HG03139 (cell line): Measurements from ENCODE around the gene FRY.

Experiments
- ATAC-seq: cut with Tn5 transposase; IDR thresholded peaks from one replicate; pipeline ENCODE4 v1.9.1; 2021; ENCODE audit not compliant: unreplicated experiment

The FRY gene

DNA sequence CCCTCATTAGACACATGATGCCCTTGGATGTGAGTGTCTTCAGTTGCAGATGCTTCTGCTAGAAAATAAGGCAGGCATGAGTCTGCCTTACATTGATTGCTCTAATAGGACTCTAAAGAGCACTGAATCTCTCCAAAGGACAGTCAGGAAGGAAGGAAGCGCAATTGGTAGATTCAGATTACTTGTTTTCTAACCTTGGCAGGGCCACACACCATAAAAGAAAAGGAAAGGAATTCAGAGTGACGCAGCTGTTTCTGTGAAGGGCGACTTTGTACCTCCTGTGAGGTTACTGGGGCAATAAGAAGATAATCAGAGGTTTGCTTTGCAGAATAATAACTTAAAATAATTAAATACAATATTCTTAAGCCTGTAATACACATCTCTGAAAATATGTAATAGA, 48.0 kb downstream of the FRY start:
- ATAC-seq = no peak

DNA sequence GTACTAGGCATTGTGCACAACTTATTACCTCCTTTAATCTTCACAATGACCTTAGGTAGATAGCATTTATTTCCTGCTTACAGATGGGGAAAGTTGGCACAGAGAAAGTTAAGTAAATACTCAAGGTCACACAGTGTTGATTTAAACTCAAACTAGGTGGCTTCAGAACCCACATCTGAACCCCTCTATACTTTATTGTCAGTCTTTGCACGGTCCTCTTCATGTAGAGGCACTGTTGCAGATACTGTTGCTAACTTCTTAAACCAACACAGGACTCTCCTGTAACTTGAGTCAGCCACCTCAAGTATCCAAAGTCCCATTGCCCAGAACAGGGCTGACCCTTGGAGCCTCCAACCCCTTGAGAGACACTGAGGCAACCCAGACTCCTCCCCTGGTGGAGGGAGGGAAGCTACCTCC, 48.8 kb downstream of the FRY start:
- no peak for ATAC-seq

DNA sequence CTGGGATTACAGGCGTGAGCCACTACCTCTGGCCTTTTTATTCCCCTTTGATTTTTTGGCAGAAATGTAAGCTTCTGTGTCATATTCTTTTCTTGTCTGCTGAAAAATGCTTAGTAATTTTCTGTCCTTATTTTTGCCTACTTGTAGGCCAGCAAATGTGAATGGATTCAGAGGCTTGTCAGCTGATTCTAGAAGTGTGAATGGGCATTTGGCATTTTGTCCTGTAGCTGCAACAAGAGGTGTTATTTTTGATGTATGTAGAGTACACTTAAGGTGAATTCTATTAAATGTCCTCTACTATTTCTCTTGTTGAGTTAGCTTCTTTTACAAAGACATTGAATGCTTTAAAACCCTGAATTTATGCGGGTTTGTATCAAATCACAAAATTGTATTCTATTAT, 50.0 kb downstream of the FRY start:
- ATAC-seq = no peak

DNA sequence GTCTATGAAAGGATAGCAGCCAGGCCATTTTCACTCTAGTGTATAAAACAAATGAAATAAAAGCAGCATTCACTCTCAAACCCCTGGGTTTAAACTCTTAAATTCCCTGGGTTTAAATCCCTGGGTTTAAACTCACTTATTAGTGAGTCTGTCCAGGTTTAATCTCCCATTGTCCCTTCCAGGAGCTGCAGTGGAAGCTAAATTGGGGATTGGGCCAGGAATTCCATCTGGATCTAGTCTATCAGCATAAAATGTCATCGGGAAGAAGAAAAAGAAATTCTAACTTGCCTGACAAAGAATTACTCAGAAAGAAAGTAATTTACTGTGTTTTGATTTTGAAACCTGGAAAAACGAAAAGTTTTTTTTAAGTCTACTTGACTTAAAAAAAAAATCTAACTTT, 54.8 kb downstream of the FRY start:
- no peak for ATAC-seq

DNA sequence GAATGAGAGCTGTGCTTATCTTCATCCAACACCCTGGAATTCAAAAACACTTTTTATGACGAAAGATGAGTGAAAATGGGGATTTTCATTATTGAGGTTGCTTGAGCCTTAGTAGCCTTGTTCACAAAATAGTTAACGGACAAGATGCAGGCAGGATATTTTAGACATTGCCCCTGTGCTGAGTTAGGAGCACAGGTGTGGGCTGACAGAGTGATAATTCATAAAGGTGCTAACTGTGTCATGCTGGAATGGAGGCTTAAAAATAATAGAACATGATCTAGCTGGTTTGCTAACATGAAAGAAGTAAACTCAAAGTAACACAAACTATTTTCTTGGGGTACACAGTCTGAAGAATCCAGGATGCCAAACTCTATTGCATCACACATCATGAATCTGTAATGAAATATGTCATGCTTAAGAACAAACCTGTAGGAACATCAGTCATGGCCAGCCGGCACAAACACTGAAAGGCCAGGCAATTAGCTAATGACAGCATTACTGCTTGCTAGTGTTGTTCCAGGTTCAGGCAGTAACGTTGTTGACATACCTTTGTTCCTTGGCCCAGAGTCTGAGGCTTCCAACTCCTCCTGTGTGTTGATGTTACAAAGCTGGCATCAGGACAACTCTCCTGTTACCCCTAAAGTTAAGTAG, 55.3 kb downstream of the FRY start:
- ATAC-seq = no peak

DNA sequence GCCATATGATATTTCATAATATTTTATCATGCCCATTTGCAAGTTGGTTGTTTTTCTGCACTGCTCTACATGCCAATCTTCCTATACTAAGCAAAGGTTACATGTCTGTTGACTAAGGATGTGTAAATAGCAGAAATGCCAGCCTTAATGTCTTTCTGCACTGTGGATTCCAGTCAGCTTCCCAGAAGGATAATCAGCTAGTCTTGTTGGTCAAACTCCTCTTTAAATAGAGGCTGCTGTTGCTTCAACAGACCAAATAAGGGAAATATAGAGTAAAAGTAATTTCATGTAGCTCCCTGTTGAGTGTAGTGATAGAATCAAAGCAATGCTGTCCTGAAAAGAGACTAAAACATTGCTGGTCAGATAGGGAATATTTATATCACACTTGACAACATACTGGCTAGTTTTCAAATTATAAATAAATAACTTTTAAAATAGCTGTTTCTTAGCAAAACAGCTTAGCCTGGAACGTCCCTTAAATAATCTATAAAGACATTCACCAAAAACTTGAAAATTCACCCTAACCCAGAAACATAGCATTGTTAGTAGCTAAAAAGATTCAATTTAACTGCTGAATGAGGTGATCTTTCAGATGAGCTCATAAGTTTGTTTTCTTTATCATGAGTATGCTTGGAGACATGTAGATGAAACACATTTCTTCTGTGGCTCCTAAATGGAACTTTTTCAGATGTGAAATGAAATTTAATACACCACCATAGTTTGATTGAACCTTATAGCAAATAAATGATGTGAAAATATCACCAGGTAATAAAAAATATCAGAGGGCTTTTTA, 56.6 kb downstream of the FRY start:
- no peak for ATAC-seq

DNA sequence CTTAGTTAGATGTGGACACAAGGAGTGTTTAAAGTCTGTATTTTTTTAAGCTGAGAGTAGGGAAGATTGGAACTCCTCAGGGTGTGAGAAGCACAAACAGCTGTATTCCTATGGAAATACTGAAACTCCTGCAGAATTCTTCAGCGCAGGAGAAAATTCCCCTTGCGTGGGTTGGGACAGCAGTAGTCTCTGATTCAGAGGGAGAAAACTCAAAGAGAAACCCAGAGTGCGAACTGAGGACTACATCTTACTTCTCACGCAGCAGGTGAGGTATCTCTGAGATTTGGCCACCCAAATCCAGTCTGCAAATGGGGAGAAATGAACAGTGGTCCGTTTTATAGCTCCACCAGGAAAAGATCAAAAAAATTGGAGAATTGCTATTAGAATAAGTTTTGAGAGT, 60.9 kb downstream of the FRY start:
- ATAC-seq = no peak

DNA sequence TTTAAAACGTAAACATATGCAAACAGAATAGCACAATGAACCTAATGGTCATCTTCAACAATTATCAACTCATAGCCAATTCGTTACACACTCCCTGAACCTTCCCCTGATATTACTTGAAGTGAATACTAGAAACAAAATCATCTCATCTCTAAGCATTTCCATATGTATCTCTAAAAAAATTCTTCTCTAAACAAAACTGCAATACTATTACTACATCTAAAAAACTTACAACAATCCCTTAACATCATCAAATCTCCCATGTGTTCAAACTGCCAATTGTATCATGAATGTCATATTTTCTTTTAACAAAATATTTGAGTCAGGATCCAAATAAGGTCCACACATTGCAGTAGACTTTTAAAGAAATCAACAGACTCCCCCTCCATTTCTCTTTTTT, 61.4 kb downstream of the FRY start:
- no peak for ATAC-seq

DNA sequence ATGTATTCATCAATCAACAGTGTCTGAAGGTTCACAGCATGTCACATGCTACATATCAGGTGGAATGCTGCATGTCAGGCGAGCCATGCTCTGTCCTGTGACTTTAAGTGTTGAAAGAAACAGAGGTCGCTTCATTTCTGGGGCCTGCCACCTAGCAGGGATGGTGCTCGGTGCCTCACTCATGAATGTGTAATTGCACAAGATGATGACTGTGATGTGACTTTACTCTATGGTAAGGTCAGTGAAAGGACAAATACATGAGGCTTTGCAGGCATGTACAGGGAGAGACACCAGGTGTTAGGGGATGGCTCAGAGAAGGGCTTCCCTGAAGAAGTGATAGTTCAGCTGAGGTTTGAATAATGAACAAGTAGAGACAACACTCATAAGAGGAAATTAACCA, 66.7 kb downstream of the FRY start:
- no peak for ATAC-seq

DNA sequence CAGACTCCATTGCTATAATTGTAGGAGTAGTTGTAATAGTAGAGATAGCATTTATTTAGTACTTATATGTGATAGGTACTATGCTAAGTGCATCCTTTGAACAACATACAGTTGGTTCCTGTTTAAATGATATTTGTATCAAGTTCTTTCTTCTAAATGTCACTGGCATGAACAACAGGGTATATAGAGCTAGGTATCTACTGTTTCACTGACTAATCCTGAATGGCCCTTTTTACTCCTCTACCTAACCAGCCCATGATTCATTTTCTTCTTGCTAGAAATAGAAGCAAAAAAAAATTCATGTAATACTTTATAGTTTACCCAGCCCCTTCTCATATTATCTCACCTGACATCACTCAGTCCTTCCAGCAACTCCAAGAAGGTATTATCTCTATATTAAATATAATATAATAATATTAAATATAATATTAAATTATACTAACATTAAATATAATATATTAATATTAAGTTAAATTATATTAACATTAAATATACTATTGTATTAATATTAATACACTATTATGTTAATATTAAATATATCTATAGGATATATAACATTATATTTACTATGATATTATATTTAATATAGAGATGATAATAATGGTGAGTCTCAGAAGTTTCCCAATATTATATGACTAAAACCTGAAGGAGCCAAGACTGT, 74.2 kb downstream of the FRY start:
- ATAC-seq = no peak

DNA sequence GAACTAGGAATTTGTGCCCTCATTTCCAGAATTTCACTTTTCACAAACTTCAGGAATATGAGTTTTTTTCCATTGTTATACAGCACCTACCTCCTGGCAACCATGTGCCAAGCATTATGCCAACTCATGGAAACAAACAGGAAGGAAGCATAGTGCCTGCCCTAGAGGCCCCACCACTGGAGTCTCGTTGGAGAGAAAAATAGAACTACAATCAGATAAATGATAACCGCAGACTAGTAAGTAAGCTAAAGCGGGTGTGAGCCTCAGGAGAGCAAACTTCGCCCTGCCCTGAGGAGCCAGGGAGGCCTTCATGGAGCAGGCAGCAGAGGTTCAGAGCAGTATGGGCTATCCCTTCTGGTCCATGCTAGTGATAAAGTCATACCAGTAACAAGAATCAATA, 75.9 kb downstream of the FRY start:
- no peak for ATAC-seq

DNA sequence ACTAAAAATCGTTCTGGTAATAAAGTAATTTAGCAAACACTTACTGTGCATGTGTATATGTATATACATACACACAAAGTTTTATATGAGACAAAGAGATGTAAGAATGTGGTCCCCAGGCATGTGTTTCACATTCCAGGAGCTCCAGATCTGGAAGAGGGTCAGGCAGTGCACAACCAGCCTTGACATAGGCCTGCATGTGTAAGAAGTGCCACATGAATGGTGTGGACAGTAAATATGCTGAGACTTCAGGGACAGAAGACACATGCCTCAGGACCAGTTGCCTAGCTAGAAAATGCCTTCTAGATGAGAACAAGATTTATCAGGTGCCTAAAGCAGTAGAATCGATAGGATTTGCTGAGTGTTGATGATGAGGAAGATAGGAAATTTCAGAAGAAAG, 76.4 kb downstream of the FRY start:
- ATAC-seq = no peak

DNA sequence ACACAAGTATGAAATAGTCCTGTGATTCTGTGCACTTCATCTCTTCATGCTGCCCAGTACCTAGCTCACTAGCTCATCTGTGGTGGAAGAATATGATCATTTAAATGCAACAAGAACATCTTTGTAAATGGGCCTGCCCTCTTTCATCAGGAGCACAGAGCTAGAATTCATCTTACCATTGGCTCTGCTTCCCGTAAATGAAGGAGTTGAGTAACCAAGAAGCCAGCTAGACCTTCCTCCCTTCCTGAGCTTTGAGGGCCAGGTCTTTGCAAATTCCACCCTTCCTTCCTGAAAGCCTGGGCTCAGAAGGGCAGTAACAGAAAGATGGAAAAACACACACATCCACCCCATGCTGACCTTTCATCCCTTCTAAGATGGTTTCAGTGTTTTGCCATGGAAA, 82.0 kb downstream of the FRY start:
- ATAC-seq = no peak

DNA sequence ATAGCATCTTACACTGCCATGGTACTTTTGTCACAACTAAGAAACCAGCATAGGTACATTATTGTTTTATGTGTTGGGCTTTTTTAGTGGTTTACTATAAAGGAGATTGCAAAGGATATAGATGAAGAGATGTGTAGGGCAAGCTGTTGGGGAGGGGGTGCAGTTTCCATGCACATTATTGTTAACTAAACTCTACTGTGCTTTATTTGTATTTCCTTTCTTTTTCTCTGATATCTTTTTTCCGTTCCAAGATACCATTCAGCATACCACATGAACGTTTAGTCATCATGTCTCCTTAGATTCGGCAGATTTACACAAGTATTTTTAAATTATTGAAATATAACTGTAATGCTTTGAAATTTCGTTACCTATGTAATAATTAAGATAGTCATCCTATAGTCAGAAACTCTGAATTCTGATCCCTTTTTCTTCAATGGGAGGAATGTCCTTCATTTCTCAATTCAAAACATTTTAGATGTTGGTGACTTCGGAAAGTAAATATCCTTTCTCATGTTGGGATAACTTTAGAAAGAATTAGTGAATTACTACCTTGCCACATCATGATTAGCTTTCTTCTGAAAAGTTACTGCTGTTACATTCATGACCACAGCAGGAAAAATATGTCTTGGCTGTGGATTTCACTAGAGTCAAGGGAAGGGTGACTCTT, 82.8 kb downstream of the FRY start:
- no peak for ATAC-seq

DNA sequence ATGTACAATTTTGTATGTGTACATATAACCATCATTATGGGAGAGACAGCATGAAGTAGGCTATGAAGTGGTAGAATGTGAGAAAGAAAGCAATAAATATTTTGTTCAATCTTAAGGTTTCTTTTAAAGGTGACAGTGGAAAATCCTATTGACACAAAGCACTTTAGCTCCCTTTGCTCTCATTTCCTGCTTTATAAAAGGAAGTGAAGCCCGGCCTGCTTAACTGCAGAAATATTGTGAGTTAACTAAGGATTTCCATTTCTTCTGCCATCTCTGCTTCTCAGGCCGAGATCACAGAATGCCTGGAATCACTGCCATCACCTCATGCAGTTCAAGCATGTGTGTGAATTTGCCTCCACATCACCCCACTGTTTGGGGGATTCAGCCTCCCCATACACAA, 83.5 kb downstream of the FRY start:
- no peak for ATAC-seq

DNA sequence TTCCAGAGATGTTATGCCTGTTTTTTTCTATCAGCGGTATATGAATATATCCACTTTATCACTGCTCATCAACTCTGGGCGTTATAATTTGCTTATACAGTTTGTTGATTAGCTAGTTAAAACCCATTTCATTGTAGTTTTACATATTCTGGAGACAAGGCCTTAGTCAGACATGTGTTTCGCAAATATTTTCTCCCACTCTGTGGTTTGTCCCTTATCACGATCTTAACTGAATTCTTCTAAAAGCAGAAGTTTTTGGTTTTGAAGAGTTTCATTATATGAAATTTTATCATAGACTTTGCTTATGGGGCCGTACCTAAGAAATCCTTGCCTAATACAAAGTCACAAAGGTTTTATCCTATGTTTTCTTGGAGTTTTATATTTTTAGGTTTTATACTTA, 84.6 kb downstream of the FRY start:
- no peak for ATAC-seq

DNA sequence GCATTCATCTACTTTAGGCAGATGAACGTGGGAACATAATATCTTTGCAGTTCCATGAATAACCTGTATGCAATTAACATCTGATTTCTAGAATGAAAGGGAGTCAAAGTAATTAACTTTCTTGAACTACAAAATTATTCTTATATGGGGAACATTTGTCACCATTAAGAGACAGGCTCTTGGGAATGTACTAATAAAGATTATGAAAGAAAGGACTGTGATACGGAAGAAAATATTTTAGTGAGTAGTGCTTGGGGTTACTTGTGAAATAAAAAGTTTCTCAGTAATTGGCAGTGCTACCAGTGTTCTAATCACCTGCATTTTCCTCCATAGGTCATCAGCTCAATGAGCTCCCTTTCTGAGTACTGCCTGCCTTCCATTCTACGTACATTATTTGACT, 85.4 kb downstream of the FRY start:
- ATAC-seq = no peak

DNA sequence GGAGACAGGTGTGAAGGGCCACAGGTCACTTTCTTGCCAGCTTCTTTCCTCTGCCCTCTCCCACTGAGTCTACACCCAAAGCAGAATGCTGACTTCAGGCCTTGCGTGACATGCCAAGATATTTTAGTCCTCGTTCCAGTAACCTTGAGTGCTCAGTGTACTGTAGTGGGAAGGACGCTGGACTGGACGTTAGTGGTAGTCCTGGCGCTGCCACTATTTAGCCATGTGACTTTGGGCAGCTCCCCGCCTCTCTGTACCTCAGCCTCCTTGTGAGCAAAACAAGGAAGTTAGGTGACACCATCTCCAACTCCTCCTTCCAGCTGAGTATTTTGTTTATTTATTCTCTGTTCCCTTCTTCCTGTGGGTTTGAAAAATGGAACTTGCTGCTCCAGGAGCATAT, 86.1 kb downstream of the FRY start:
- ATAC-seq = no peak

DNA sequence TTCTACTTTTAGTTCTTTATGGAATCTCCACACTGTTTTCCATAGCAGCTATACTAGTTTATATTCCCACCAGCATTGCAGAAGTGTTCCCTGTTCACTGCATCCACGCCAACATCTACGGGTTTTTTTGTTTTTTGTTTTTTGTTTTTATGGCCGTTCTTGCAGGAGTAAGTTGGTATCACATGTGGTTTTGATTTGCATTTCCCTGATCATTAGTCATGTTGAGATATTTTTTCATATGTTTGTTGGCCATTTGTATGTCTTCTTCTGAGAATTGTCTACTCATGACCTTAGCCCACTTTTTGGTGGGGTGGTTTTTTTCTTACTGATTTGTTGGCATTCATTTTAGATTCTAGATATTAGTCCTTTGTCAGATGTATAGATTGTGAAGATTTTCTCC, 89.7 kb downstream of the FRY start:
- no peak for ATAC-seq

DNA sequence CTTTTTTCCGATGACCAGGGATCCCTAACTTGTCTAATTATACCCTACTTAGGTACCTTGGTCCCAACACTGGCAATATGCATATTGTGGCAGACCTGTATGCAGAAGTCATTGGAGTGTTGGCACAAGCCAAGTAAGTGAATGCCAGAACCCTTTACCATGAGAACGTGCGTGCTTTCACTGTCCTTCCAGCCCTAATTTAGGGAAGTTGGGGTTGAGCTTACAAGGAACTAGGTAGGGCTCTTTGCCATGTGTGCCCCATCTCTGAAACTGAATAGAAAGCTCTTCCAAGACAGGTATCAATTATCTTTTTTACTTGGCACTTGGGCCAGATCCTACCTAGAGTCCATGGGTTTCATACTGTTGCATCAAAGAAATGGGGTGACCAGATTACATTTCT, 93.2 kb downstream of the FRY start:
- no peak for ATAC-seq

DNA sequence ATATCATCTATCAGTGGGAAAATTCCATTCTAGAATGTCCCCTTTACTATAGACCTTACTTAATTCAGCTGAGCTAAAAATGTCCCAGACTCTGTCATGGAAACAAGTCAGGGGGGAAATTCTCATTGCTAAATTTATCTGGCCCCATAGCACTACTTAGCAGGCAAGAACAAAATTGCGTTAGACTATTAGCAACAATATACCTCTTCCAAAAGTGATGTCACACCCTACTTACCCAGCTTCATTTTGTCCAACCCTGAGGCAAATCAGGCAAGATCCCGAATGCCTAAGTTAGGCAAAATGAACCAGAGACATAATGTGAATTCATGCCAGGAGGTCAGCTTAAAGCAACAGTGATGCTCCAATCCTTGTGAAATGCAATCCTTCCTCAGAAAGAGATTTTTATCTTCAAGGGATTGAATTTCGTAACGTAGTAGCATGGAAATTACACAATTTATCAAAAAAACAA, 93.7 kb downstream of the FRY start:
- ATAC-seq = no peak

DNA sequence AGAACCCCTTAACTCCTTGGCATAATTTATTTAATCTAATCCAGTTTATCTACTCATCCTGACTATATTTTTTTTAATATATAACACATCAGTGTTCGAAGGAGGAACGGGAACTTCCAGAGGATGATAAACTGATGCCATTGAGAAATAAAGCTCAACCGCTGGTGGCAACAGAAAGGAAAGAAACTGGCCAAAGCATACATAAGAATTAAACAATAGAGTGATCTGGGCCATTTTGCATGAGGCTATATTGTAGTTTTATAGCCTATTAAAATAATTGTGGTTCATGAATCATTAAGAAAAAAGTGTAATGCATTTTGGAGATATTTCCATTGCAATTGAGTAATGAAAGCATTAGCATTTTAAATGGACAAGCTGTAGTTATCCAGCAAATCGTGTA, 94.2 kb downstream of the FRY start:
- no peak for ATAC-seq
